GM19468 (cell line): Measurements from ENCODE around the gene RPP14.
"Not testable (repeated sequence)": the region's sequence is repeated elsewhere in the genome, so short reads cannot be mapped to it uniquely, and the experiment has no call there.

ENCODE experiments used
- ATAC-seq: cut with Tn5 transposase; IDR thresholded peaks from one replicate; pipeline ENCODE4 v1.9.1; 2021; ENCODE audit warnings: mild to moderate bottlenecking, moderate library complexity, moderate number of reproducible peaks; ENCODE audit not compliant: unreplicated experiment; ENCODE audit errors: extremely low read depth

The RPP14 gene

GRCh38 chr3:58290446-58290845, 15.6 kb upstream of the RPP14 start:
- ATAC-seq = not testable (repeated sequence)

GRCh38 chr3:58291671-58292338, 14.2 kb upstream of the RPP14 start:
- ATAC-seq = no peak

- no peak for ATAC-seq
Measured at GRCh38 chr3:58292866-58293265, 13.2 kb upstream of the RPP14 start.

GRCh38 chr3:58293516-58293915, 12.5 kb upstream of the RPP14 start:
- no peak for ATAC-seq

GRCh38 chr3:58296269-58296668, 9.8 kb upstream of the RPP14 start:
- ATAC-seq = no peak

- no peak for ATAC-seq
Measured at GRCh38 chr3:58296843-58297242, 9.2 kb upstream of the RPP14 start.

GRCh38 chr3:58298190-58298589, 7.9 kb upstream of the RPP14 start:
- ATAC-seq = no peak

- no peak for ATAC-seq
Measured at GRCh38 chr3:58299075-58299474, 7.0 kb upstream of the RPP14 start.

- no peak for ATAC-seq
Measured at GRCh38 chr3:58299839-58300516, 6.1 kb upstream of the RPP14 start.

GRCh38 chr3:58307639-58308215, 1.7 kb downstream of the RPP14 start:
- no peak for ATAC-seq

- no peak for ATAC-seq
Measured at GRCh38 chr3:58308728-58309127, 2.7 kb downstream of the RPP14 start.

- ATAC-seq = no peak
Measured at GRCh38 chr3:58317811-58318210, 11.8 kb downstream of the RPP14 start.

- no peak for ATAC-seq
Measured at GRCh38 chr3:58321791-58322190, 15.7 kb downstream of the RPP14 start.

GRCh38 chr3:58322793-58323192, 16.7 kb downstream of the RPP14 start:
- no peak for ATAC-seq

- ATAC-seq = no peak
Measured at GRCh38 chr3:58323529-58324390, 17.7 kb downstream of the RPP14 start.

GRCh38 chr3:58324391-58325390, 18.6 kb downstream of the RPP14 start:
- no peak for ATAC-seq

- ATAC-seq = no peak
Measured at GRCh38 chr3:58325525-58325992, 19.5 kb downstream of the RPP14 start.

GRCh38 chr3:58326267-58326900, 20.3 kb downstream of the RPP14 start:
- ATAC-seq = no peak
